ENCODE results near the gene DUSP15.

DUSP15 gene

GRCh38 chr20:31839782-31840487, 30.4 kb downstream of the DUSP15 start:
- ChIA-PET POLR2A (no interaction called here), CTCF (no interaction called here)
- TF ChIP-seq SP1 (IDR thresholded peaks at IDR 0.05) (no peak), NFRKB (IDR thresholded peaks at IDR 0.05) (no peak), FOXK2 (IDR thresholded peaks at IDR 0.05) (no peak), SUZ12 (IDR thresholded peaks at IDR 0.05) (no peak), FOXA1 (IDR thresholded peaks at IDR 0.05) (no peak), ZNF384 (IDR thresholded peaks at IDR 0.05) (no peak), ARNT (IDR thresholded peaks at IDR 0.05) (no peak), LEF1 (IDR thresholded peaks at IDR 0.05; ENCODE audit: borderline replicate concordance) (no peak), L3MBTL2 (conservative IDR thresholded peaks at IDR 0.05) (no peak), PKNOX1 (IDR thresholded peaks at IDR 0.05) (no peak), ELF4 (IDR thresholded peaks at IDR 0.05) (no peak), CTBP1 (IDR thresholded peaks at IDR 0.05; ENCODE audit: borderline replicate concordance) (no peak), TARDBP (IDR thresholded peaks at IDR 0.05) (no peak), HDGF (IDR thresholded peaks at IDR 0.05; ENCODE audit: borderline replicate concordance) (no peak), BHLHE40 (IDR thresholded peaks at IDR 0.05; ENCODE audit: borderline replicate concordance) (no peak), FOXM1 (IDR thresholded peaks at IDR 0.05; ENCODE audit: borderline replicate concordance) (no peak)
- no peak for DNase-seq (ENCODE audit: extremely low spot score)

GRCh38 chr20:31838646-31839292, 31.6 kb downstream of the DUSP15 start:
- POLR2A ChIA-PET, result no interaction called here
- CTCF ChIA-PET, result interaction anchor here (0.5 to 1.2 kb wide), 2 partner anchors 34 to 114 kb away, joined by 3 to 4 read pairs; no protein-coding TSS in a partner anchor
- no peak for DNase-seq (ENCODE audit: extremely low spot score)

GRCh38 chr20:31837896-31838397, 32.4 kb downstream of the DUSP15 start:
- DNase-seq (ENCODE audit: extremely low spot score), result no peak
- TF ChIP-seq TARDBP (IDR thresholded peaks at IDR 0.05) (no peak), PKNOX1 (IDR thresholded peaks at IDR 0.05) (no peak), SUZ12 (IDR thresholded peaks at IDR 0.05) (no peak), ARNT (IDR thresholded peaks at IDR 0.05) (no peak), FOXK2 (IDR thresholded peaks at IDR 0.05) (no peak), LEF1 (IDR thresholded peaks at IDR 0.05; ENCODE audit: borderline replicate concordance) (no peak), CTBP1 (IDR thresholded peaks at IDR 0.05; ENCODE audit: borderline replicate concordance) (no peak), FOXM1 (IDR thresholded peaks at IDR 0.05; ENCODE audit: borderline replicate concordance) (no peak), FOXA1 (IDR thresholded peaks at IDR 0.05) (no peak), HDGF (IDR thresholded peaks at IDR 0.05; ENCODE audit: borderline replicate concordance) (no peak), NFRKB (IDR thresholded peaks at IDR 0.05) (no peak), BHLHE40 (IDR thresholded peaks at IDR 0.05; ENCODE audit: borderline replicate concordance) (no peak), SP1 (IDR thresholded peaks at IDR 0.05) (no peak), ZNF384 (IDR thresholded peaks at IDR 0.05) (no peak), ELF4 (IDR thresholded peaks at IDR 0.05) (no peak)
- ChIA-PET CTCF (interaction anchor here (0.6 to 2.0 kb wide), 5 partner anchors 15 to 262 kb away, joined by 3 to 5 read pairs (median 4); no protein-coding TSS in a partner anchor), POLR2A (no interaction called here)

More at GRCh38 chr20:31838646-31839292, 31.6 kb downstream of the DUSP15 start:
- no peak for TF ChIP-seq ARNT (IDR thresholded peaks at IDR 0.05)

- ChIA-PET POLR2A (no interaction called here), CTCF (interaction anchor here (0.6 to 2.0 kb wide), 4 partner anchors 14 to 195 kb away, joined by 3 to 5 read pairs (median 4); partner anchors contain the start of gene PDRG1)
- no peak for TF ChIP-seq TARDBP (IDR thresholded peaks at IDR 0.05)
- no peak for TF ChIP-seq ELF4 (IDR thresholded peaks at IDR 0.05)
- TF ChIP-seq ZNF384 (IDR thresholded peaks at IDR 0.05), result no peak
- TF ChIP-seq FOXK2 (IDR thresholded peaks at IDR 0.05), result no peak
- TF ChIP-seq ARNT (IDR thresholded peaks at IDR 0.05), result no peak
- no peak for TF ChIP-seq LEF1 (IDR thresholded peaks at IDR 0.05; ENCODE audit: borderline replicate concordance)
- no peak for TF ChIP-seq BHLHE40 (IDR thresholded peaks at IDR 0.05; ENCODE audit: borderline replicate concordance)
- TF ChIP-seq FOXM1 (IDR thresholded peaks at IDR 0.05; ENCODE audit: borderline replicate concordance), result no peak
- TF ChIP-seq CTBP1 (IDR thresholded peaks at IDR 0.05; ENCODE audit: borderline replicate concordance), result no peak
- no peak for TF ChIP-seq SP1 (IDR thresholded peaks at IDR 0.05)
- TF ChIP-seq NFRKB (IDR thresholded peaks at IDR 0.05), result no peak
- no peak for TF ChIP-seq L3MBTL2 (conservative IDR thresholded peaks at IDR 0.05)
- TF ChIP-seq HDGF (IDR thresholded peaks at IDR 0.05; ENCODE audit: borderline replicate concordance), result no peak
- TF ChIP-seq FOXA1 (IDR thresholded peaks at IDR 0.05), result no peak
- TF ChIP-seq PKNOX1 (IDR thresholded peaks at IDR 0.05), result no peak
- no peak for TF ChIP-seq SUZ12 (IDR thresholded peaks at IDR 0.05)
- no peak for DNase-seq (ENCODE audit: extremely low spot score)
Observed at GRCh38 chr20:31836853-31837608, 33.3 kb downstream of the DUSP15 start.

Measured in HEK293T (cell line).